Measurements from ENCODE around the gene DIP2C.

Gene DIP2C

DNA sequence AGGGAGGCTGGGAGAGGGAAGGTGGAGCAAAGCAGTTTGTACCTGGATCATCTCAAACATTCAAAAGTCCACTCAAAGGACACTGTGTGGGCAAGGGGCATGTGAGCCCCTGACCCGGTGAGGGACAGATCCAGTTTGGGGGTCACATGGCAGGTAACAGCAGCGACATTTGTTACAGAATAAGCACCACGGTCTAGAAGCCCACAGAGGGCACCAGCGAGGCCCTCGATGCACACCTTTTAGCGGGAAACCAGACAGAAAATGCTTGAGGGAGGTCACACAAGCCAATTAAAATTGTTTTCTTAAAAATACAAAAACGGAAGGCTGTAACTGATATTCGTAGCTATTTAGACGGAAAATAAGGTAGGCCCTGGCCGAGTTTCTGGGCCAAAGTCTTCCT lies 409.8 kb downstream of the DIP2C start:
- TF ChIP-seq, protein P1, sequence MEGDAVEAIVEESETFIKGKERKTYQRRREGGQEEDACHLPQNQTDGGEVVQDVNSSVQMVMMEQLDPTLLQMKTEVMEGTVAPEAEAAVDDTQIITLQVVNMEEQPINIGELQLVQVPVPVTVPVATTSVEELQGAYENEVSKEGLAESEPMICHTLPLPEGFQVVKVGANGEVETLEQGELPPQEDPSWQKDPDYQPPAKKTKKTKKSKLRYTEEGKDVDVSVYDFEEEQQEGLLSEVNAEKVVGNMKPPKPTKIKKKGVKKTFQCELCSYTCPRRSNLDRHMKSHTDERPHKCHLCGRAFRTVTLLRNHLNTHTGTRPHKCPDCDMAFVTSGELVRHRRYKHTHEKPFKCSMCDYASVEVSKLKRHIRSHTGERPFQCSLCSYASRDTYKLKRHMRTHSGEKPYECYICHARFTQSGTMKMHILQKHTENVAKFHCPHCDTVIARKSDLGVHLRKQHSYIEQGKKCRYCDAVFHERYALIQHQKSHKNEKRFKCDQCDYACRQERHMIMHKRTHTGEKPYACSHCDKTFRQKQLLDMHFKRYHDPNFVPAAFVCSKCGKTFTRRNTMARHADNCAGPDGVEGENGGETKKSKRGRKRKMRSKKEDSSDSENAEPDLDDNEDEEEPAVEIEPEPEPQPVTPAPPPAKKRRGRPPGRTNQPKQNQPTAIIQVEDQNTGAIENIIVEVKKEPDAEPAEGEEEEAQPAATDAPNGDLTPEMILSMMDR (conservative IDR thresholded peaks at IDR 0.05; ENCODE audit: low read depth): no peak
- CTCF ChIA-PET: interaction anchor here (0.6 kb wide), 2 partner anchors 39 to 57 kb away, joined by 3 read pairs; no protein-coding TSS in a partner anchor
- no peak for DNase-seq (ENCODE audit: low spot score)
- POLR2A ChIA-PET (ENCODE audit: low non-redundant PET): no interaction called here
- H3K27ac ChIP-seq: no peak overlapping the region

DNA sequence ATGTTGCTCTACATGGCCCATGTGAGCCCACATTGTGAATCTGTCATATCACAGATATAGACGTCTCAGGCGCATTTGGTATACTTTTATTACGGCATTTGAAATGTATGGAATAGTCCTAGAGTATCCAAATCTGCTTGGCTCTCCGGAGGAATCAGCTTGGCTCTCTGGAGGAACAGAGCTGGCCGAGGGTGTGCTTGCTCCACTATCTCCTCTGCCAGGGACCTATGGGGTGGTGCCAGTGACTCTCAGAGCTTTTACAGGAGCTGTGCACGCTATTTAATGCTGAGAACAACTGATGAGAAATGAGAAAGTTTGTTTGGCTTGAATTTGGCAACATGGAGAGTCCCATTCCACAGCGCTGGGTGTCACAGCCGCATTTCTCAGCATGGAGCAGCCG lies 410.2 kb downstream of the DIP2C start:
- TF ChIP-seq, protein P1 (conservative IDR thresholded peaks at IDR 0.05; ENCODE audit: low read depth): no peak
- CTCF ChIA-PET: interaction anchor here (0.6 kb wide), 1 partner anchor 39 kb away, joined by 3 read pairs; no protein-coding TSS in a partner anchor
- H3K27ac ChIP-seq: no peak overlapping the region
- POLR2A ChIA-PET (ENCODE audit: low non-redundant PET): no interaction called here
- no peak for DNase-seq (ENCODE audit: low spot score)

DNA sequence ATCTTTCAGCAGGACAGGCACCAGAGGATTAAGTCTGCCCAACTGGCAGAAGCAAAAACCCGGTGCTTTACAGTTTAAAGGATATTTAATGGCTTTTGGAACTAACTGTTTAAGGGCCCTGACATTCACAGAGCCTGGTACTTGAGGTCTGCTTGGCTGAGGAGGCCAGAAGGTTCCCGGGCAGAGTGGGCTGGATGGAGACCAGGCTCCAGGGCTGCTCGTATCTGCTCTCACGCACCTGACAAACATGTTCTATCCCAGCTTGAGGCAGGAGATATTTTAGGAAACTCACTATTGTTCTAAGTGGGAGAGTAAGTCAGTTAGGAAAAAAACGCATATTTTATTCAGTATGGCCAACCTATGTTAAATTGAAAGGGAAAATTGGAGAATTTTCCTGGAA lies 410.8 kb downstream of the DIP2C start:
- ChIA-PET POLR2A (ENCODE audit: low non-redundant PET) (no interaction called here), CTCF (no interaction called here)
- no peak overlapping the region for H3K27ac ChIP-seq
- TF ChIP-seq, protein P1 (conservative IDR thresholded peaks at IDR 0.05; ENCODE audit: low read depth): no peak
- no peak for DNase-seq (ENCODE audit: low spot score)

DNA sequence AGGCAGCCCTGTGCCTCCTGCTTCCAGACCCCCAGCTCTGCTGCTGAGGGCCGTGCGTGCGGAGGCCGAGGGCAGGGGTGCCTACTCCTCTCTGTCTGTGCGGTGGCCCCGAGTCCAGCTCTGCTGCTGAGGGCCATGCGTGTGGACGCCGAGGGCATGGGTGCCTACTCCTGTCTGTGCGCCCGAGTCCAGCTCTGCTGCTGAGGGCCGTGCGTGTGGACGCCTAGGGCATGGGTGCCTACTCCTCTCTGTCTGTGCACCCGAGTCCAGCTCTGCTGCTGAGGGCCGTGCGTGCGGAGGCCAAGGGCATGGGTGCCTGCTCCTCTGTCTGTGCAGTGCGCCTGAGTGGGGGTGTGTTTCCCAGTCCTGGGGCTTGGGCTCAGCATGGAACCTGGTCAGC lies 411.5 kb downstream of the DIP2C start:
- TF ChIP-seq, protein P1 (conservative IDR thresholded peaks at IDR 0.05; ENCODE audit: low read depth): no peak
- ChIA-PET CTCF (no interaction called here), POLR2A (ENCODE audit: low non-redundant PET) (no interaction called here)
- H3K27ac ChIP-seq: no peak overlapping the region
- no peak for DNase-seq (ENCODE audit: low spot score)

DNA sequence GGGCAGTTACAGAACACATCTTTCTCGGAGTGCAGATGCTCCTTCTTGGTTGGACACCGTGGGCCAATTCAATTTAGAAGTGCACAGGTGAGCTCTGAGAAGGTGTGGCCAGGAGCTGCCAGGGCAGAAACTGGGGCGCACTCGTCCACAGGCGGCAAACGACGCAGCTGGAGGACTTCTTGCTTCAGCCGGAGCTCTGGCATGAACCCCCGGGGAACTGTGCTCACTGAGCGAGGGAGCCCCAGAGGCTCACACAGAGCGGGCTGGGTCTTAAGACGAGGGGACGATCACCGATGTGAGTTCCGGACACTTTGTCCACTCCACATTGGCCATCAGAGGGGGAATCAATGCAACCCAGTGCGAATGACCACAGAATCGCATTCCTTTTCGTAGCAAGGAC lies 413.8 kb downstream of the DIP2C start:
- H3K27ac ChIP-seq: no peak overlapping the region
- no peak for DNase-seq (ENCODE audit: low spot score)
- TF ChIP-seq, protein P1 (conservative IDR thresholded peaks at IDR 0.05; ENCODE audit: low read depth): no peak
- POLR2A ChIA-PET (ENCODE audit: low non-redundant PET): no interaction called here
- CTCF ChIA-PET: no interaction called here

DNA sequence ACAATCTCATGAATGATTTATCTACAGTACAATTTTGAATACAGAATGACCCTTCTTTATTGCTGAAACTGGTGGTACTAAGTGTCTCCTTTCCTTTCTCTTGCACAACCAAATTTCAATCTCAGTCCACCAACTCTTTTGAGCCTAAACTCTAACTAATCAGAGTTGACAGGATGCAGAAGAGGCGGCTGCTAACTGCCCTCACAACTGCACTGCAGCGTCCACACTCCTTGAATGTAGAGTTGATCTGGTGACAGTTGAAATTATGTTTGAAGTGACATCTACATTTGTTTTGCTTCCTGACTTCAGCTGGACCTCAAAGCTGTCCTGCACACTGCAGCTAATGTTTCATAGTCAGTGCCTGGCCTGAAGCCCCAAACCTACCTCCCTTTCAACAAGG lies 414.6 kb downstream of the DIP2C start:
- DNase-seq (ENCODE audit: low spot score): no peak
- CTCF ChIA-PET: no interaction called here
- TF ChIP-seq, protein P1 (conservative IDR thresholded peaks at IDR 0.05; ENCODE audit: low read depth): no peak
- POLR2A ChIA-PET (ENCODE audit: low non-redundant PET): no interaction called here
- no peak overlapping the region for H3K27ac ChIP-seq

DNA sequence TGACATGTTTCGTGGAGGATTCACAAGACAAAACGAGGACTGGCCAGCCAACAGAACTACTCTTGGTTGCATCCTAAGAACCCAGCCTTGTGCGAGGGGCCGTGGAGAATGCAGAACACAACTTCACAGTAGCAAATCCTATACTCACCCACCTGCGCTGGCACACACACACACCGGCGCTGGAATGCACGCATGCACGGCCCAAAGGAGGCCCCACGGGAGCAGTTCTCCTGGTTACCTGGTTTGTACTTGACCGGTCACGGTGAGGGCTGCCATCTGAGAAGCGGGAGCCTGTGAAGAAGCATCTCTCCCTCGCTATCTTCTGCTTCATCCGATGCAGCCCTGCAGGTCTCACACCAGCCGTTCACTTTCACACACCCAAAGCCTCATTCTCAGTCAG lies 416.4 kb downstream of the DIP2C start:
- ChIA-PET CTCF (no interaction called here), POLR2A (ENCODE audit: low non-redundant PET) (no interaction called here)
- H3K27ac ChIP-seq: no peak overlapping the region
- TF ChIP-seq, protein P1 (conservative IDR thresholded peaks at IDR 0.05; ENCODE audit: low read depth): no peak
- no peak for DNase-seq (ENCODE audit: low spot score)
